HG03575 (cell line): ENCODE results near the gene RABGAP1L.

ENCODE experiments used
- ATAC-seq: cut with Tn5 transposase; IDR thresholded peaks from one replicate; pipeline ENCODE4 v1.9.1; 2021; ENCODE audit not compliant: unreplicated experiment, insufficient number of reproducible peaks, low FRiP score; ENCODE audit errors: extremely low read depth

RABGAP1L gene

DNA sequence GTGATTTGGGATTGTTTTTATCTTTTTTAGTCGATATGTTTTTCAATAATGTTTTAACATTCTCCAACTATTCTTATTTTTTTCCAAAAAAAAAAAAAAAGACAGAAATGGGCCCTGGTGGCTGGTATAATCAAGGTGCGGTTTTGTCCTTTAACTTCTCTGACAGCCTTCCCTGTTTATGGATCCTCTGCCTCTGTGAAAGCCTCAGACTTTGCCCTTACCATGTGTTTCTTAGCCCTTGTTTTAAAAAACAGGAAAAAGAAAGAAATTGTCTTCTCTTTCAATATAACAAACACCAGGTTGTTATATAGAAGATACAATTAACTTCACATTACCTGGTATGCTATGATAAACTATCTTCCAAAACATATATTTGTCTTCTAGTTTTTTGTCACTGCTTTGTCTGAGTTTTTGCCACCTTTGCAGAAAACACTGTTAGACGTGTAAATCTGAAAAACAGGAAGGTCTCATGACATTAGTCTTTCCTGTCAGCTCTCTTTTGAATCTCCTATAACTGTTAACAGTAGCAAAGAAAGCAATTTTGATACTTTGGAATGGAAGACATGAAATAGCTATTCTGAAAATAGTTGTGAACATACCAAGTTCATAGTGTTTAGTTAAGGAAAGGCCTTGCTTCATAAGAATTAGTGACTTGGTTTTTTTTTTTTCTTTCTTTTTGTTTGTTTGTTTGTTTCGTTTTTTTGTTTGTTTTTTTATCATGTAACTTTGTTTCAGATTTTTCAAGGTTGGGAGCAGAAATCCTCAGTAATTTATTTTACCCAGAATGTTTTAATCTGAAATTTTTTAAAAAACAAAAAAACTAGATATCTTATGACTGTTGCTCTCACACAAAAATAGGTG, 808.8 kb downstream of the RABGAP1L start:
- ATAC-seq = no peak

DNA sequence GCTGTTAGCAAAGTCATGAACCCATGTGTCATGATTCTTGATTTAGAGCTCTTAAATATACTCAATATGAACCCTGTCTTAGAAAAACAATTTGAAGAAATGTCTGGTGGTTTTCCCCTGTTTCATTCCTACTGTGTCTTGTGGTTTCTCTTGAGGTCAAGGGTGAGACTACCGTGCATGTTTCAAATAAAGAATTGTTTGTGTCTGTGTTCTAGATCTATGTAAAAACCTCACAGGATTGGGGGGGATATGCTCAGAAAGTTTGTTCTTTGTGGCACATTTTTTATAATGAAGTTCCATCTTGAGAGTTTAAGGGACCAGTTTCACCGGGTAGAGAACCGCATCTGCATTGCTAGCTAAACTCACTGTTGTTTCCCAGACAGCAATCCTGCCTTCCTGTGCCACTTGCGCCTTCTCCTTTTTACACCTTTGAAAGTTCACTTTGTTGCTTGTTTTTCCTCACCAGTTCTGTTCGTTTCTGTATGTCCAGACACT, 809.5 kb downstream of the RABGAP1L start:
- ATAC-seq = peak; percentile 68

DNA sequence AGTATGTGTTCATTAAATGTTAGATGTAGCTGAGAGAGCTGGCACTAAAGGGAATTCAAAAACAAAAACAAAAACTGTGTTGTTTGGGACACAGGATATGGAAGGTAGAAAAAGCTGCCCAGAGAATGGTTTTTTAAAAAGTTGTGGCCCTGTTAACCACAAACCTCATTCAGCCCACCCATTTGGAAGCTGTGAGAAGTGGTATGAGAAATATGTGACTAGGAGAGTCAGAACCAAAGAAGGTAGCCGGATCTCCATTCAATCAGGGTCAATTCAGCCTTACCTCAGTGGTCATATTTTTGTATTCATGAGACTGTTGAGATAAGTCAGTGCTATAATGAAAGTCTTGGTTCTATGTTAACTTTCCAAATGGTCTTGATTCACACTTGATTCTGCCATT, 810.7 kb downstream of the RABGAP1L start:
- ATAC-seq = no peak

DNA sequence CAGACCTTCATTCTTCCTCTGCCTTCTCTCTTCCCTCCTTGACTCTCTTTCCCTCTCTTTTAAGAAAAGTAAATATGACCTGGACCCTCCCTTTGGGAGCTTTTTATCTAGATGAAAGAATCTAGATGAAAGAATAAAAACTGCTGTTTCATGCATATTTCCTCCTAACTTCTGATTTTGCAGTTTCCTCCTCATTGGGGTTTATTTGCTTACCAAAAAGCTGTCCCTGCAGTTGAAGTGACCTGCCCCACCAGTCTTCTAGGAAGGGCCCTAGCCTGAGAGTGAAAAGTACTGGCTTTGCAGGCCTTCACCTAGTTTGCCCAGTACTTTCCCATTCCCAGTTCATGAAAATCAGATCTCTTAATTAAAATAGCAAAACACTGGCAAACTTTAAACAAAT, 812.1 kb downstream of the RABGAP1L start:
- no peak for ATAC-seq

DNA sequence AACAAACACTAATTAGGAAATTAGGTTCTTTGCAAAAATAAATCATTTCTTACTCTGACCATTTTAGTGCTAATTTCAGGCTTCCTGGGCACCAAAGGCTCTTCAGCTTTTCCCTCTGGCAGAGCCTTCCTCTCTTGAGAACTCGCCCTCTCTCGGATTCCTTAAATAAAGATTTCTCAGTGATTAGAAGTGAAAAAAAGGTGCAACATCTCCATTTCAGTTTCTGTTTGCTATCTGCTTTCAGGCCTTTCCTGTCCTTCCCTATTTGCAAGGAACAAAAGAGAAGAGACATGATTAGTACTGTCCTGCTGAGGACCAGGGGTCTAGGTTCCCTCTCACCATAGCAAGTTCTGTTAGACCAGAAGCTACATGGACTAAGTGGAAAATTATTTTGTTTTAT, 812.6 kb downstream of the RABGAP1L start:
- ATAC-seq = no peak

DNA sequence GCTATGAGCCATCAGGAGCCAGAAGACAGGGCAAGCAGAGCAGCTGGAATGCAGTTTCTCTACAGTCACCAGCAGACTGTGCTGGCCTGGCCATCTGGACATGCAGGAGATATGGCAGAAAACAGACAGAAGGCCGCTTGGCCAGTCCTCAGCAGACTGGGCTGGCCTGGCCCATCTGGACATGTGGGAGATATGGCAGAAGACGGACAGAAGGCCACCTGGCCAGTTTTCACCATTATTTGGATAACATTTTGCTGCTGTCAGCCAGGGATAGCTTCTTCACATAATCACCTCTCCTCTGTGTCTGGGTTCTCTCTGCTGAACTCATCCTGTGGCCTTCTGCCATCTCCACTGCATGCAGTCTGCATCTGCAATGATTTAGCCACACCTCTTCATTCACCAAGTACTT, 815.4 kb downstream of the RABGAP1L start:
- ATAC-seq = no peak

DNA sequence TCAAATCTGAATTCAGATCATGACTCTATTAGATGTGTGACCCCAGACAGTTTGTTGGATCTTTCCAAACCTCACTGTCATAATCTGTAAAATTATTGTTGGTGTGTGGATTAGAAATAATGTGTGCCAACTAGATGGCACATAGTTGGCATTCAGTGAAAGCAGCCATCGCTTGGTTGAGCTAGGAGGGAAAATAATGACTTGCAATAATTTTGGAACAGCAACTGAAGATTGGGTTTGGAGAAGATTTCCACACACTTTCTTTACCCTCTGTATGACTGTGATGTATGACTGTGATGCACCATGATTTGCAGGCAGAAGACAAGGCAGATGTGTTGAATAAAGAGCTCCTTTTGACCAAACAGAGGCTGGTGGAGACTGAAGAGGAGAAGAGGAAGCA, 816.4 kb downstream of the RABGAP1L start:
- no peak for ATAC-seq

DNA sequence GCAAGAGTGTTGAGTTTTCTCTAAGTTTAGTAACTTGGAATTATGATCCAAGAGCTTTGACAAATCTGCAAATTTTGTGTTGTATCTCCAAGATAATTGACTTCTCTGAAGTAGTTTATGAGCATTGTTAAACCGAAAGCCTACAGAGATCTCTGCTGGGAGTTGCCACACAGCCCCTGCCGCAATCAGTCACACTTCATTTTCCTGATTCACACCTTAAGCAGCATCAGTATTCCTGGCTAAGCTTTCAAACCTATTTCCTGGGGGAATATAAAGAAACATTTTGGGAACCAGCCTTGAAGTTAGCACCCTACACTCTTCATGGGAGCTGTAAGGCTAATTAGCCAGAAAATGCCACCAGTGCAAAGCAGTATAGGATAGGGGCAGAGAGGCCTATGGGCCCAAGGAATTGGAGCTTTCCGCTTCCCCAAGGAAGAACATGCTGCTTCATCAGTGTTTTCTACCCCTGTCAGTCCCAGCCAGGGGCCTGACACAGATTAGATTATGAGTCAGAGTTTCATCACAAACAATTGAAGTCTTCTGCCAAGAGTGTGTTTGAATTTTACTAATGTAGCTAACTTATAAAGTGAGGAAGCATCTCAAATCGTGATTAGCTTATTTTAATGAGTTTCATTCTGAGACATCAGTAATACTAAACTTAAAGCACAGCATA, 817.3 kb downstream of the RABGAP1L start:
- ATAC-seq = no peak

DNA sequence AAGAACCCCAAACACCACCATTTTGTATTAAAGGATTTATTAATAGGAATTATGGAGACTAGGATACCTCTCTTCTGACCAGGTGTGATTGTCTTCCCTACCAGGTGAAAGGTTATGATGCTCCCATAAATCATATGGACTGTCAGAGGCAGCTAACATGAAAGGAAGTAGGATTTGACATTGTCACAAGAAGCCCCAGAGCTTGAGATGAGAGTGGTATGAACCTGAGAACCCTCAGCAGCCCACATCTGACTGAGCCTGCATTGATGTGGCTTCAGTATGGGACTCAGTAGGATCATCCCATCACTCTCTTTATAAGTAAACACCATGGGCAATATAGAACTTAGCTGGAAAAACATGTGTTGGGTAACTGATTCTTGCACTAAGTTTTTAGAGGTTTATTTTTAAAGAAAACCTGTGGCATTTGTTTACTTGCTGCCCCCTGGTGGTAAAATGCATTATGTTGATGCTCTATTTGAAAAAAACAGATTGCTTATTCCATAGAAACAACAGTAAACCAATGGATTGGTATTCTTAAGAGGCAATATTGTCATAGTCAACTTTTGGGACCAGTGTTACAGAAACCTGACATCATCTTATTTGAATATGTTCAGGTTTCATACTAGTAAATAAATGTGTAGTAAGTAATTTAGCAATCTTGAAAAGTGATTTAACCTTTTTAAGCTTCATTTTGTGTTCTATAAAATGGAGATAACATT, 823.8 kb downstream of the RABGAP1L start:
- ATAC-seq = no peak

DNA sequence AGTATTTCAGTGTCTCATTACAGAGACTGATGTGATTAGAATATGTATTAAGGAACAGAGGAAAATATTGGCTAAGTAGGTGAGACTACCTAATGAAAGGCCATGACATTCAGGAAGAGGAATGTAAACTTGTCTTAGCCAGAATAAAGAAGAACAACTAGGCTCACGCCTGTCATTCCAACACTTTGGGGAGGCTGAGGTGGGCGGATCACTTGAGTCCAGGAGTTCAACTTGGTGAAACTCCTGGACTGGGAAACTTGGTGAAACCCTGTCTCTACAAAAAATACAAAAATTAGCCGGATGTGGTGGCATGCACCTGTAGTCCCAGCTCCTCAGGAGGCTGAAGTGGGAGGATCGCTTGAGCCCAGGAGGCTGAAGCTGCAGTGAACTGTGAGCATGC, 825.6 kb downstream of the RABGAP1L start:
- ATAC-seq = no peak

DNA sequence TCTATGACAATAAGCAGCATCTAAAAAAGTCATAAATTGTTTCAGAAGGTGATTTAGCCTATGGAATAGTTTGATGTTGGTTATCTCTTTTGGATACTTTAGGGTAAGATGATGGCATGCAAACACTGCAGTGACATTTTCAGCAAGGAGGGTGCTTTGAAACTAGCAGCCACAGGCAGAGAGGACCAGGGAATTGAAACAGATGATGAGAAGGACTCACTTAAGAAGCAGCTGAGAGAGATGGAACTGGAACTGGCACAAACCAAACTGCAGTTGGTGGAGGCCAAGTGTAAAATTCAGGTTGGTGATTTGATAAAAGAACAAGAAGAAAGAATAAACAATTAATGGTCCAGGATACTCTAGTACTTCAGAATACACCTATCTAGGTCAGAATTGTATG, 829.2 kb downstream of the RABGAP1L start:
- no peak for ATAC-seq

DNA sequence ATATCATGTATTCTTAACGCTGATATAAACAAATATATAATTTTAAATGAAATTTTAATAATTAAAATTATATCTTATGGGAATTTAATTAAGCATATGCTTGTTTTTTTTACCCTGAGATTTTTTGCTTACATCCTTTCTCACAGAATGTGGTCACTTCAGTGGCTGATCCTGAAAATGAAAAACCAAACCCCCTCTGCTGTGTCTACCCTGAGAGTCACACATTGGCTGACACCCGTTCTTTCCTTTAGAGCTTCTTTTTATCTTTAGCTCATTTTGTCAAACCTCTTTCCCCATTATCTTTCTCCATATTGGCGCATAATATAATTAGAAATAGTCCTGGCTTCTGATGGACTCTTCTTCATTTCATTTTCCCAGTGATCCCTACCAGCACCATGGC, 829.7 kb downstream of the RABGAP1L start:
- no peak for ATAC-seq

DNA sequence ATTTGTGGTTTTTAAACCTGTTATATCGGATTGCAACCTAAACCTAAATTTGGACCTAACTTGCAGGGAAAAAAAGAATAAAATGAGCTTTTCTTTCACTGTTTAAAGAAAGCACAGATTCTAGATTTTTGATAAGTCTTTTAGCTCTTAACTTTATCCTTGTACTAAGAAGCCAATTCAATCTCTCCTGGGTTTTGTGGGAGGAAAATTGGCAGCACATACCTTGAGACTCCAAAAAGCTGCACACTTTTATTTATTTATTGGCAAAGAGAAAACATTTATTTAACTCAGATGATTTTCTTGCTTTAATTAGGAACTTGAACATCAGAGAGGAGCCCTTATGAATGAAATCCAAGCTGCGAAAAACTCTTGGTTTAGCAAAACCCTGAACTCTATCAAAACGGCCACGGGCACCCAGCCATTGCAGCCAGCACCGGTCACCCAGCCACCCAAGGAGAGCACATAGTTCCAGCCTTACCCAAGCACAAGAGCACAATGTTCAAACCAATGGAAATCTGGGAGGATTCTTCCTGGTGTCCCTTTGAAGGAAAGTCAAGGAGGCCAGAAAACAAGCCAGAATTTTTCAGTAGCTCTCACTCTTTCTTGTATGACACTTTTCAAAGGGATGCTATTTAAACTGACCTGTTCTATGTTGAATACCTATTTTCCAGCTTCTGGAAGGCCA, 830.4 kb downstream of the RABGAP1L start:
- no peak for ATAC-seq

DNA sequence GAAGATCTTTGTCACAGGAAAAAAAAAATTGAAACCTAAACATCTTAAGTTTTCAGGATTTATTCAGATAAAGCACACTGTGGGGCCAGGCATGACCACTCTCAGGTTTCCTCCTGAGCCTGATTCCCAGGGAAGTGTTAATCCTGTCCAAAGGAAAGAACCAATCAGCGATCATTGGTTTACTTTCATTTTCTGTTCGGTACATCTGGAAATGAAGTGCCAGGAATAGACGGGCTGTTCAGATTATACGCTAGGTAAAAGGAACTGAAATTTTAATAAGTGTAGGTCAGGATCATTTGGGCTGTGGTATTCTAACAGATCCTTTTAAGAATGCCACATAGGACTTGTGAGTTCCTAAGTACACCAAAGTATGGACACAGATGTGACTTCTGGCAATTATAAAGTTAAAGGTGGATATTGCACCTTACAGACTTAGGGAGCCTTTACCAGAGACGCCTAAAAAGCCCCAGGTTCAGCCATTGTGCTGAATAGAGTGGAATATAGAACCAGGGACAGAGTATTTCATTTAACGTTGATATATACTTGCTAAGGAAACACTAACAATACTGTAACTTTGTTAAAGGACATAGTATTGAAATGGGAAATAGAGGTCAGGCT, 831.2 kb downstream of the RABGAP1L start:
- no peak for ATAC-seq

DNA sequence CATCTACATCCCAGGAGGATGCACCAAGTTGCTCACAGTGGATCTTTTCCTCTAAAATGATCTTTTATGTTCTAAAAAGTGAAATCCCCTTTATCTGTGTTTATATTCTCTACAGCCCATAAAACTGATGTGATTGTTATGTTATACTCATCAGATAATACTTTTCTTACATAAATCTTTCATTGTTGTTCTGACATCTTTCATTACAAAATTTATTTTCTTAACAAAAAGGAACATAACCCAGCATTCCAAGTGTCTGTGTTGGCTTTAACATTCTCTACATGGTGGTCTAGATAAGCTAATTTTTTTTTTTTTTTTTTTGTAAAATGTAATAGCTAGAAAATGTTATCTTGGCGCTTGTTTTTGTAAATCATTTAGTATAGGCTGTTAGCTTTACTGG, 832.2 kb downstream of the RABGAP1L start:
- no peak for ATAC-seq

DNA sequence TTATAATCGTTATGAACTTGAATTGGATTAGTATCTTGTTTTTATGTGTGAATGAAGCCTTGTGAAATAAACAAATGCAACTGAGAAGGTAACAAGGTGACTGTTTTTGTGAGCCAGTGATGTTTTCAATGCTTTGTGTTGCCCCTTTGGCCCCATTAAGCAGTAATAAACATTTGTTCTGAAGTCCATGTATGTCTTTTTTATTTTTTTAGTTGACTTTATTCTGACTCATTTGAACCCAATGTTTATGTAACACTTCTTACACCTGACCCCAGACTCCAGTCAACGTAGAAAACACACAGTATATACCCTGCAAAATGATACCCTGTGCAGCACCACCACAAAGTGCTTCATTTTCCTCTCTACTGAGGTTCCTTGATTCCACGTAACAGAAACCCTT, 835.8 kb downstream of the RABGAP1L start:
- no peak for ATAC-seq

DNA sequence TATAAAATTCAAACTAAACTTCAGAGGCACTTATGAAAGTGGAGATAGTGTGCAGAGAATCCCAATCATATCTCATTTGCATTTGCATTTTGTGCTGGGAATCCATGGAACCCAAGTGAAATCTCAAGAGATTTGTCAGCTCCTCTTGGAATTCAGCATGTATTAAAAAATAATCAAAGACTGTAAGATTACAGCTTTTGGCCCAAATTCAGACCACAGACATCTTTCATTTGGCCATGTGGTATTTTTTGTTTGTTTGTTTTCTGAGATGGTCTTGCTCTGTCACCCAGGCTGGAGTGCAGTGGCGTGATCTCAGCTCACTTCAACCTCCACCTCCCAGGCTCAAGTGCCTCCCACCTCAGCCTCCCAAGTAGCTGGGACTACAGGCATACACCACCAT, 836.6 kb downstream of the RABGAP1L start:
- ATAC-seq = no peak

DNA sequence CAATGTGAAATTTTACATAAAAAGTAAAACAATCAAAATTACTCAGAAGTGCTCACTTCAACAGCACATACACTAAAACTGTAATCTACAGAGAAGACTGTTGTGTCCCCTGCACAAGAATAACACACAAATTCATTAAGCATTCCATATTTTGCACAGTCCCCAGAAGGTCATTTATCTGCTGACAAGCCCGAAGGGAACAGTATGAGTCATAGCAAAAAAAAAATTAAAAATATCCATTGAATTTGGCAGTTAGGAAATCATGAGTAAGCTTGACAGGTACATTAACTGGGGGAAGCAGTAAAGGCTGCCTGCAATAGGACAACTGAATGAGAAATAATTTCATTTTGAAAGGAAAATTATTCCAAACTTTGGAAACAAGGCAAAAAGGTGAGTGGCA, 837.2 kb downstream of the RABGAP1L start:
- ATAC-seq = no peak

DNA sequence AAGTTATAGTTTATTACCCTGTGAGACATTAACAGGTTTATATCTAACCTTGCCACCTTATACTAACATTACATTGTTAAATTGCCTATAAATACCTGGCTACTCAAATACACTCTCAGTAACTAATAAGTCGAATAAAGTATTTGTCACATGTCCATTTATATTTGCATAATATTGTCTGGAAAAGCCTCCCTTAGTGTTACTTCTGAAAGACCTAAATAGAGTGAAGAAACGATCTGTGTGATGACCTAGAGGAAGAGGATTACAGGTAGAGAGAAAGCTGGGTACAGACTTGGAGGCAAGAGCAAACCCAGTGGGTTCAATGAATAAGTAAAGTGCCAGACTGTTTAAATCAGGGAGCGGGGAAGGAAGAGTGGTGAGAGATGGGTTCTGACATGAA, 837.7 kb downstream of the RABGAP1L start:
- ATAC-seq = no peak
